C4-2B (cell line): ENCODE results near the gene RAB40B.

Experiments
- ZFX ChIP-seq: fragments of 450-650 bp; IDR thresholded peaks from 2 replicates; pipeline ENCODE4 v1.6.1; 2017
- TF ChIP-seq, protein P1 (sequence below): fragments of 450-650 bp; conservative IDR thresholded peaks from 2 replicates; pipeline ENCODE4 v1.5.1; 2017; ENCODE audit warnings: mild to moderate bottlenecking

GRCh38 chr17:82661717-82662683 lies 36.5 kb downstream of the RAB40B start:
- TF ChIP-seq, protein P1, sequence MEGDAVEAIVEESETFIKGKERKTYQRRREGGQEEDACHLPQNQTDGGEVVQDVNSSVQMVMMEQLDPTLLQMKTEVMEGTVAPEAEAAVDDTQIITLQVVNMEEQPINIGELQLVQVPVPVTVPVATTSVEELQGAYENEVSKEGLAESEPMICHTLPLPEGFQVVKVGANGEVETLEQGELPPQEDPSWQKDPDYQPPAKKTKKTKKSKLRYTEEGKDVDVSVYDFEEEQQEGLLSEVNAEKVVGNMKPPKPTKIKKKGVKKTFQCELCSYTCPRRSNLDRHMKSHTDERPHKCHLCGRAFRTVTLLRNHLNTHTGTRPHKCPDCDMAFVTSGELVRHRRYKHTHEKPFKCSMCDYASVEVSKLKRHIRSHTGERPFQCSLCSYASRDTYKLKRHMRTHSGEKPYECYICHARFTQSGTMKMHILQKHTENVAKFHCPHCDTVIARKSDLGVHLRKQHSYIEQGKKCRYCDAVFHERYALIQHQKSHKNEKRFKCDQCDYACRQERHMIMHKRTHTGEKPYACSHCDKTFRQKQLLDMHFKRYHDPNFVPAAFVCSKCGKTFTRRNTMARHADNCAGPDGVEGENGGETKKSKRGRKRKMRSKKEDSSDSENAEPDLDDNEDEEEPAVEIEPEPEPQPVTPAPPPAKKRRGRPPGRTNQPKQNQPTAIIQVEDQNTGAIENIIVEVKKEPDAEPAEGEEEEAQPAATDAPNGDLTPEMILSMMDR: no peak
- no peak for TF ChIP-seq ZFX
